Fibroblast of villous mesenchyme (primary cell): ENCODE measurements around the gene SLC7A8. TPM values are rescaled to one million over a fixed set of nuclear protein-coding genes. Genes with fewer than 3 reads are reported as not detected.
A peak's percentile ranks its signal among the peaks of the same experiment; 100 is the strongest.

ENCODE experiments used
- DNase-seq: peaks from one replicate; pipeline ENCODE4 v3.0.0-alpha.2; 2010; ENCODE audit warnings: low read depth
- H3K4me3 ChIP-seq: 2 replicates; pipeline ENCODE4 v1.5.1; 2011; ENCODE audit warnings: low read depth, mild to moderate bottlenecking, low read length
- total RNA-seq: library from RNA; depleted of rRNA; stranded (reverse); fragments of >200 nt; gene quantifications from 2 replicates; pipeline ENCODE4 v1.2.3, GENCODE V29; 2012
- TF ChIP-seq, protein P1 (sequence below): IDR thresholded peaks from 2 replicates; pipeline ENCODE4 v1.5.1; 2012; ENCODE audit warnings: low read depth, mild to moderate bottlenecking, low read length; ENCODE audit not compliant: insufficient read depth

SLC7A8 gene
- total RNA-seq, 1 donor: 0.86 TPM

DNA sequence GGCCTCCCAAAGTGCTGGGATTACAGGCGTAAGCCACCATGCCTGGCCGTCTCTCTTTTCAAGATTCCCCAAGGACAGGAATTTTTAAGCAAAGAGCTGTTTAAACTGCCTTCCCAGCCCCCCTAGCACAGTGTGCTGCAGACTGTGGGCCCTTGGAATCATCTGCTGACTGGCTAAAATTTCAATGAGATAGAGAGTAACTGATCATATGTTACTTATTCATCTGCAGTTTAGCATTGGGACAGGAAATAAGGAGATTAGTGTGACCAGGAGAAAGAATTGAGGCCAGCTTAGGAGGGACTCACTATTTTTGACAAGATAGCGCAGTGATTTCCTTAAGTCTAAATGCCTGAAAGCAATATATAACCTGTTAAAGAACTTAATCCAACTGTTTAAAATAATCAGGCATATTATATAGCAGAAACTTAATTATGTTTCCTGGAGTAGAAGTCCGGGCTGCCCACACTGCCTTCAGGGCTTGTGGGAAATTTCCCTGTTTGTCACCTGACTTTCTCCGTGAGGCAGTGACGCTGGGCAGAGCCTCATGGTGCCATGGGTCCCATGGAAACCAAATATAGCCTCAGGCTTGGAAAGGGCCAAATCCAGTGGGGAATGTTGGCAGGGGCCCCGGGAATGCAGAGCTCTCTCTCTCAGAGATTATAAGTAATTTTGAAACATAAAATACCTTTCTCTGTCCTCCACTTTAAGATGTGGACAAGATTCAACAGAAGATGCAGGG, 41.6 kb downstream of the SLC7A8 start:
- TF ChIP-seq, protein P1, sequence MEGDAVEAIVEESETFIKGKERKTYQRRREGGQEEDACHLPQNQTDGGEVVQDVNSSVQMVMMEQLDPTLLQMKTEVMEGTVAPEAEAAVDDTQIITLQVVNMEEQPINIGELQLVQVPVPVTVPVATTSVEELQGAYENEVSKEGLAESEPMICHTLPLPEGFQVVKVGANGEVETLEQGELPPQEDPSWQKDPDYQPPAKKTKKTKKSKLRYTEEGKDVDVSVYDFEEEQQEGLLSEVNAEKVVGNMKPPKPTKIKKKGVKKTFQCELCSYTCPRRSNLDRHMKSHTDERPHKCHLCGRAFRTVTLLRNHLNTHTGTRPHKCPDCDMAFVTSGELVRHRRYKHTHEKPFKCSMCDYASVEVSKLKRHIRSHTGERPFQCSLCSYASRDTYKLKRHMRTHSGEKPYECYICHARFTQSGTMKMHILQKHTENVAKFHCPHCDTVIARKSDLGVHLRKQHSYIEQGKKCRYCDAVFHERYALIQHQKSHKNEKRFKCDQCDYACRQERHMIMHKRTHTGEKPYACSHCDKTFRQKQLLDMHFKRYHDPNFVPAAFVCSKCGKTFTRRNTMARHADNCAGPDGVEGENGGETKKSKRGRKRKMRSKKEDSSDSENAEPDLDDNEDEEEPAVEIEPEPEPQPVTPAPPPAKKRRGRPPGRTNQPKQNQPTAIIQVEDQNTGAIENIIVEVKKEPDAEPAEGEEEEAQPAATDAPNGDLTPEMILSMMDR: no peak
- DNase-seq: peak; percentile 46
- H3K4me3 ChIP-seq: no peak overlapping the region

DNA sequence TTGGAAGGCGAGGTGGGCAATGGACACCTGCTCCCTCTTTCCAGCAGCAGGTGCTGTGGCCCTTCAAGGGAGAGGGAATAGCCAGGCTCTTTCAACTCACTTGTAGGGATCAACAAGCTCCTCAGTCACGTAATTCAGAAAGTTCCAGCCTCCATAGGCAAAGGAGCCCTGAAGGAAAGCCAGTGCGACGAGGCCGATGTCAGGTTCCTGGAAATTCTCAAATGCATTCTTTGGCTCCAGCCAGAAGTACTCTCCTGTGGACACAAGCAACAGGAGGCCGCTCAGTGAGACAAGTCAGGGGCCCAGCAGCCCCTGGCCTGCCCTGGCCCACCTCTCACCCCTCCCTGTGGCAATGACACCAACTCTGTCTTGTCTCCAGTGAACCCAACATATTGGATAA, 43.1 kb downstream of the SLC7A8 start:
- TF ChIP-seq, protein P1: no peak
- H3K4me3 ChIP-seq: no peak overlapping the region
- DNase-seq: no peak

DNA sequence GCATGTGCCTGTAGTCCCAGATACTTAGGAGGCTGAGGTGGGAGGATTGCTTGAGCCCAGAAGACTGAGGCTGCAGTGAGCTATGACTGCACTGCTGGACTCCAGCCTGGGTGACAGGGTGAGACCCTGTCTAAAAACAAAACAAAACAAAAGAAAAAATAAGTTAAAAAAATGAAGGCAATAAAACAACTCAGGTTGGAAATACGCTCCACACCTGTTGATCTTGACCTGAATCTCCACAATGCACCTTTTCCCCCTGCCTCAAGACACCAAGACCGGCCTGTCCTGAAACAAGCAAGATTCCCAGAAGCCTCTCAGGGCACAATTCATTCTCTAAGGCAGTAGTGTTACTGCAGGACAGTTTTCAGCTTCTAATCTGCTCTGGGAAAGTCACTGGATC, 43.6 kb downstream of the SLC7A8 start:
- H3K4me3 ChIP-seq: no peak overlapping the region
- DNase-seq: no peak
- TF ChIP-seq, protein P1: no peak

DNA sequence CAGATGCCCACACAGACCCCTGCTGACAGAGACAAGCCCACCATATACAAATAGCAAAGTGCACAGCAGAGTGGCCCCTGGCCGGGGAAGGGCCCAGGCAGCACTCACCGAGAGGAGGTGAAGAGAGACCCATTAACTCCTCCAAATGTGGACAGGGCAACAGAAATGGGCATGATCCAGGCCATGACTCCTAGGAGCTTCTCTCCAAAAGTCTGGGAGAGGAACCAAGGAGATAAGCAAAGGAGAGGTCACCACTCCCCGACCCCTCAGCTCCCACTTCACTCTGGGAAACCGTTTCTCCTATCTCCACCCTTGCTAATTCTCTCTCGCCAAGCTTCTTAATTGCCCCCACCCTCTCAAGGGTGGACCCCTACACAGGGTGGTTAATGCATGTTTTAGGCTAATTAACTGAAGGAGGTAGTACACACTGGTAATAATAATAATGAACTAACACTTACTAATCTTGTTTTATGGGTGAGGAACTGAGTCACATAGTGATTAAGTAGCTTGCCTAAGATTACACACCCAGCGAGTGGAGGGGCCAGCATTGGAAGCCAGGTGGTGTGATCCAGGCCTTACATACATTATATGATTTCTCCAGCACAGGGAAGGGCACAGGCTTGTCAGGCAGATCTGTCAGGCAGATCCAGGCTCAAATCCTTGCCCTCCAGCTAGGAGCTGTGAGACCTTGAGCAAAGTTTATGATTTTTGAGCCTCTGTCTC, 45.5 kb downstream of the SLC7A8 start:
- DNase-seq: peak; percentile 22

DNA sequence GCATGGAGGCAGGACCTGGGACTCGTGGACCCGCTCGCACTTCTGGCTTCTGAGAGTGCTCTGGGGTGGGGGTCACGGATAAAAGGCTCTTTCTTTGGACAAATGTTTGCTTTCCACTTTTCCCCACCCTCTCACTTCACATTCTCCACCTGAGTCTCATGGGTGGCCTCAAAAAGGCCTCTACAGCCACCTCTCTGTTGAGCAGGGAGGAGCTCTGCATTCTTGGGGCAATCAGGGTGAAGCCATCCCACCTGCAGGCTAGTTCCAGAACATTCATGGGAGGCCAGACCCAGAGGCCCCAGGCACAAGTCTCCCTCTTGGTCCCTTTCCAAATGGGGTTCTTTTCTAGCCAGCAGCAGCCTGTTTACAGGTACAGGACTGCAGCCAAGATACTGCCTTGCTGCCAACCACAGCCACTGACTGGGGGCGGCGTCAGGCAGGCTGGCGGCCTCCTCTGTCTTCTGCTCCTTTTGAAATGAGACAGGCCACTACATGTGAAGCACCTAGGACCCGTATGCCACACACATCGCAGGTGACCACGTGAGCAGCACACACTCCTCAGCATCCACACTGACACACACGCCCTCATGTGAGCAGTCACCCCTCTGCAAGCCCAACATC, 46.2 kb downstream of the SLC7A8 start:
- TF ChIP-seq, protein P1: no peak
- DNase-seq: no peak
- H3K4me3 ChIP-seq: no peak overlapping the region

More for the DNA sequence above, 45.5 kb downstream of the SLC7A8 start:
- H3K4me3 ChIP-seq: no peak overlapping the region
- TF ChIP-seq, protein P1: no peak

DNA sequence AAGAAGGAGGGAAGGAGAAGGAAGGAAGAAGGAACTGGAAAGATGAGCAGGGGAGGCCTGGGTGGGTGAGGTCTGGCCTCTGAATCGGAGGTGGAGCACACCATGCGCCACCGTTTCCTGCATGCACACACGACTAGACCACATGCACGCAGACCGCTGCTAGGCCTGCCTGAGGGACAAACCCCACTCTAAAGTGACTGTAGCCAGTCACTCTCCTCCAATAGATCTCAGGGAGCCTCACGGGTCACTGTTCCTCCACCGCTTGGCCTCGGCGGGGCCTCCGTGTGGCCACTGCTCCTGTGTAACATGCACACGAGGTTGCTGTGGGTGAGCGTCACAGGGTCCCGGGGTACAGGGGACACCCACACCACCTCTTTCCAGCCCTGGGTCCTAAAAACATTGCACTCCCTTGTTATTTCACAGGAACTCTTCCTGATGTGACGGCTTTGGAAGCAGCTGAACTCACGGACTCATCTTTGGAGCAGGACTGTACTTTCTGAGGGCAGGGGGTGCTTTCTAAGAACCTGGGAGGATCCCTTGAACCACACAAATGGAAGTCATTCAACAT, 46.8 kb downstream of the SLC7A8 start:
- H3K4me3 ChIP-seq: no peak overlapping the region
- DNase-seq: no peak

More for the DNA sequence above, 46.8 kb downstream of the SLC7A8 start:
- TF ChIP-seq, protein P1: no peak
